ENCODE results near the gene COL5A3.
A peak's percentile ranks its signal among the peaks of the same experiment; 100 is the strongest.
"Not testable (repeated sequence)": the region's sequence is repeated elsewhere in the genome, so short reads cannot be mapped to it uniquely, and the experiment has no call there.

COL5A3 gene

GRCh38 chr19:10027158-10027997 lies 17.1 kb upstream of the COL5A3 start:
- Histone ChIP-seq H3K9me3 (ENCODE audit: severe bottlenecking) (no peaks in the 10 kb centered on the region), H3K4me3 (ENCODE audit: severe bottlenecking) (no peak overlapping the region), H3K27ac (ENCODE audit: poor library complexity, severe bottlenecking) (no peak overlapping the region), H3K36me3 (ENCODE audit: low read depth) (no peaks in the 10 kb centered on the region), H3K27me3 (ENCODE audit: insufficient read depth, poor library complexity, severe bottlenecking) (peaks cover 4% of the 10 kb centered on the region), H3K4me1 (ENCODE audit: insufficient read depth, poor library complexity, severe bottlenecking) (no peaks in the 10 kb centered on the region)
- ATAC-seq (ENCODE audit: low read depth) (peak; percentile 94), DNase-seq (ENCODE audit: low spot score) (peak; percentile 94)
- peak; percentile 98 for TF ChIP-seq CTCF (IDR thresholded peaks at IDR 0.05; ENCODE audit: poor library complexity, severe bottlenecking)

DNA sequence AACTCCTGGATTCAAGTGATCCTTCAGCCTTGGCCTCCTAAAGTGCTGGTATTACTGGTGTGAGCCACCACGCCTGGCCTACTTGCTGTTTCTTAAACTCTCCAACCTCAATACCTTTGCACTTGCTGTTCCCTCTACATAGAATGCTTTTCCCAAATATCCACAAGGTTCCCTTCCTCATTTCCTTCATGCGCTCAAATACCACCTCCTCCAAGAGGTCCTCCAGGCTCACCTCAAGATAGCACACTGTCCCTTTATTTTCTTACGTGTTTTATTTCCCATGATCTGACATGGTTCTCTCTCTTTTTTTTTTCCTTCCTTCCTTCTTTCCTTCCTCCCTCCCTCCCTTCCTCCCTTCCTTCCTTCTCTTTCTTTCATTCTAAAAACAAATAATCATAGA lies 16.4 kb upstream of the COL5A3 start:
- no peaks in the 10 kb centered on the region for H3K9me3 ChIP-seq (ENCODE audit: severe bottlenecking)
- H3K27ac ChIP-seq (ENCODE audit: poor library complexity, severe bottlenecking) = no peak overlapping the region
- TF ChIP-seq CTCF (IDR thresholded peaks at IDR 0.05; ENCODE audit: poor library complexity, severe bottlenecking) = no peak
- no peaks in the 10 kb centered on the region for H3K27me3 ChIP-seq (ENCODE audit: insufficient read depth, poor library complexity, severe bottlenecking)
- DNase-seq (ENCODE audit: low spot score) (no peak), ATAC-seq (ENCODE audit: low read depth) (no peak)
- no peaks in the 10 kb centered on the region for H3K4me1 ChIP-seq (ENCODE audit: insufficient read depth, poor library complexity, severe bottlenecking)
- H3K4me3 ChIP-seq (ENCODE audit: severe bottlenecking) = no peak overlapping the region
- H3K36me3 ChIP-seq (ENCODE audit: low read depth) = no peaks in the 10 kb centered on the region

DNA sequence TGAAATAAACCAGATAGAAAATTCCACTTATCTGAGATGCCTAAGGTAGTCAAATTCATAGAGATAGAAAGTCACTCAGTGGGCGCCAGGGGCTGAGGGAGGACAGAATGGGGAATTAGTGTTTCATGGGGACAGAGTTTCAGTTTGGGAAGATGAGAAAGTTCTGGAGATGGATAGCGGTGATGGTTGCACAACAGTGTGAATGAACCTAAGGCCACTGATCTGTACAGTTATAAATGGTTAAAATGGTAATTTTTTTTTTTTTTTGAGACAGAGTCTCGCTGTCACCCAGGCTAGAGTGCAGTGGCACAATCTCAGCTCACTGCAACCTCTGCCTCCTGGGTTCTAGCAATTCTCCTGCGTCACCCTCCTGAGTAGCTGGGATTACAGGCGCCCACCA lies 12.8 kb upstream of the COL5A3 start:
- not testable (repeated sequence) for H3K4me3 ChIP-seq (ENCODE audit: severe bottlenecking)

GRCh38 chr19:10021863-10022262 lies 11.6 kb upstream of the COL5A3 start:
- TF ChIP-seq CTCF (IDR thresholded peaks at IDR 0.05; ENCODE audit: poor library complexity, severe bottlenecking) = no peak
- no peak for DNase-seq (ENCODE audit: low spot score)
- no peak for ATAC-seq (ENCODE audit: low read depth)
- H3K27me3 ChIP-seq (ENCODE audit: insufficient read depth, poor library complexity, severe bottlenecking) = no peaks in the 10 kb centered on the region
- no peak overlapping the region for H3K27ac ChIP-seq (ENCODE audit: poor library complexity, severe bottlenecking)
- no peaks in the 10 kb centered on the region for H3K9me3 ChIP-seq (ENCODE audit: severe bottlenecking)
- H3K4me1 ChIP-seq (ENCODE audit: insufficient read depth, poor library complexity, severe bottlenecking) = no peaks in the 10 kb centered on the region
- no peaks in the 10 kb centered on the region for H3K36me3 ChIP-seq (ENCODE audit: low read depth)
- no peak overlapping the region for H3K4me3 ChIP-seq (ENCODE audit: severe bottlenecking)

More for the DNA sequence above, 12.8 kb upstream of the COL5A3 start:
- H3K27ac ChIP-seq (ENCODE audit: poor library complexity, severe bottlenecking); H3K36me3 ChIP-seq (ENCODE audit: low read depth); H3K4me1 ChIP-seq (ENCODE audit: insufficient read depth, poor library complexity, severe bottlenecking); H3K27me3 ChIP-seq (ENCODE audit: insufficient read depth, poor library complexity, severe bottlenecking); ATAC-seq (ENCODE audit: low read depth); H3K9me3 ChIP-seq (ENCODE audit: severe bottlenecking); DNase-seq (ENCODE audit: low spot score): not testable (repeated sequence)

GRCh38 chr19:10021446-10021845 lies 11.1 kb upstream of the COL5A3 start:
- no peaks in the 10 kb centered on the region for H3K4me1 ChIP-seq (ENCODE audit: insufficient read depth, poor library complexity, severe bottlenecking)
- no peak overlapping the region for H3K4me3 ChIP-seq (ENCODE audit: severe bottlenecking)
- DNase-seq (ENCODE audit: low spot score) (no peak), ATAC-seq (ENCODE audit: low read depth) (no peak)
- TF ChIP-seq CTCF (IDR thresholded peaks at IDR 0.05; ENCODE audit: poor library complexity, severe bottlenecking) = no peak
- H3K27me3 ChIP-seq (ENCODE audit: insufficient read depth, poor library complexity, severe bottlenecking) = no peaks in the 10 kb centered on the region
- H3K9me3 ChIP-seq (ENCODE audit: severe bottlenecking) = no peaks in the 10 kb centered on the region
- no peak overlapping the region for H3K27ac ChIP-seq (ENCODE audit: poor library complexity, severe bottlenecking)
- H3K36me3 ChIP-seq (ENCODE audit: low read depth) = no peaks in the 10 kb centered on the region
